NCI-H2081 treated with DMSO at 0.1 percent for 48 hours (cell line): Measurements from ENCODE around the gene TSPAN7.

Experiments used
- DNase-seq: peaks from one replicate; lab custom pipeline; 2025; lab: John Stamatoyannopoulos, UW

TSPAN7 gene

GRCh38 chrX:38692961-38693360 lies 131.6 kb downstream of the TSPAN7 start:
- DNase-seq, result no peak

DNA sequence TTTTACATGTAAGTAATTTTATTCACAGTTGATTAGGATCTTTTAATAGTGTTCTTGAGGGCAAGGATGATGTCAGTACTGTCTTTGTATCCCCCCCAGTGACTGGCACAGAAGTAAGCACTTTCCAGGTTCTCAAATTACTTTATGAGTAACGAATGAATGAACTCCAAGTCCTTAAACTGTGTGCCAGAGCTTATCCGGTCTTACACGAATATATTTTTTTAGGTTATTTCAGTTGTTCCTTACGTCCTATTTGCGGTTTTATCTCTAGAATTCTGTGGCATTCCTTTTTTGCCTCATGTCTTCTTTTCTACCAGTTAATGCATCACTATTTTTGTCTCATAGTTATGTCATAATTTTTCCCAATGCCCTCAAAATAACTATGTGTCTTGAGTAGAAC lies 133.1 kb downstream of the TSPAN7 start:
- no peak for DNase-seq

GRCh38 chrX:38697461-38697860 lies 136.1 kb downstream of the TSPAN7 start:
- no peak for DNase-seq

GRCh38 chrX:38699121-38699520 lies 137.8 kb downstream of the TSPAN7 start:
- no peak for DNase-seq

- DNase-seq, result no peak
Measured at GRCh38 chrX:38699696-38700095, 138.4 kb downstream of the TSPAN7 start.

DNA sequence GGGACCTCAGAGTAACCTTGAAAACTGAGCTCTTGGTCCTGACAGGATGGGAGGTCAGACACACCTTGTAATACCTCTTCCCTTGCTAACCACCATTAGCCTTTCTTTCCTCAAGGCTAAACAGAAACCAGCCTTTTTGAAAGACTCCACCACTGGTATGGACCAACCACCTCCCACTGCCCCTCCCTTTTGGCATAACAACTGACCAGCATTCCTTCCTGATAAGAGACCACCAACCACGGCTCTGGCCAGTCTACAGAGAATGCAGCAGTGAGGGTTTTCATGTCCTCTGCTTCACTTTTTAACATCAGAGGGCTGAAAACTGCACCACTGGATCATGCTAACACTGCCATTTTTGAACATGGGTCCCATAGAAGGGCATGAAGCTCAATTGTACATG lies 139.7 kb downstream of the TSPAN7 start:
- DNase-seq, result no peak

DNA sequence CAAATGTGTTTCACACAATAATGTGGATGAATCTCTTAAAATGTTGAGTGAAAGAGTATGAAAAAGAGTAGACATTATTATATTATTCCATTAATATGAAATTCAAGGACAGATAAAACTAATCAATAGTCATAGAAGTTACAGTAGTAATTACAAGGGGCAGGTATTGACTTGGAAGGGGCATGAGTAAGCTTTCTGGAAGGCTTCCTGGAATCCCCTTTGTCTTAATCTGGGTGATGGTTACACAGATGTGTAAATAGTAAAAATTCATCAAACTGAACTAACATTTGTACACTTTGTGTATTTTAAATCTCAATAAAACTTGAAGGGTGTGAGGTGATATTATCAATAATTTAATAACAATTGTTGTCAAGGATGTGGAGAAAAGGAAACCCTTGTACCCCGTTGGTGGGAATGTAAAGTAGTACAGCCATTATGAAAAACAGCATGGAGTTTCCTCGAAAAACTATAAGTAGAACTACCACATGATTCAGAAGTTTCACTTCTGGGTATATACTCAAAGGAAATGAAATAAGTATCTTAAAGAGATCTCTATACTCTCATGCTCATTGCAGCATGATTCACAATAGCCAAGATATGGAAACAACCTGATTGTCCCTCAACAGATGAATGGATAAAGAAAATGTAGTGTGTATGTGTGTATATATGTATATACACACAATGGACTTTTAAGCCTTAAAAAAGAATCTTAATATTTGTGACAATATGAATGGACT lies 143.0 kb downstream of the TSPAN7 start:
- no peak for DNase-seq

- no peak for DNase-seq
Measured at GRCh38 chrX:38717871-38718270, 156.5 kb downstream of the TSPAN7 start.

GRCh38 chrX:38718311-38718710 lies 157.0 kb downstream of the TSPAN7 start:
- DNase-seq, result no peak

- no peak for DNase-seq
Measured at GRCh38 chrX:38726612-38727011, 165.3 kb downstream of the TSPAN7 start.

DNA sequence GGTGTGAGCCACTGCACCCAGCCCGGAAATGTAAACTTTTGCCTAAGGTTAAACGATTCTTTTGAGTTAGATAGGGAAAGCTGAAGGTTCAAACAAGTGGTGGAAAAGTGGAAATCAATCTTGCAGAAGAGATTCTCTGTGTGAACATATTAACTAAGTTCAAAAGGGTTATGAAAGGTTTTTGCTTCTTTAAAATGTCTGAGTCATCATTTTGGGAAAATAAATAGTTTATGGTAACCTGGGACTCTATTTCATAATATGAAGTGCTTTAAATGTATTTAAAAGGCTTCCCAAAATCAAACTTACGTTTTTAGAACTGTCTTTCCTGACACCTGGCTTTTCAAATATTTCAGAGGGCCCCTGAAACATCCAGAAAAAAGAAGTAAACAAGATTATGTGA lies 166.3 kb downstream of the TSPAN7 start:
- DNase-seq, result no peak

- DNase-seq, result no peak
Measured at GRCh38 chrX:38732866-38733265, 171.5 kb downstream of the TSPAN7 start.
